Measurements from ENCODE around the gene RNF114.
"Not testable (repeated sequence)": the region's sequence is repeated elsewhere in the genome, so short reads cannot be mapped to it uniquely, and the experiment has no call there.

The RNF114 gene

DNA sequence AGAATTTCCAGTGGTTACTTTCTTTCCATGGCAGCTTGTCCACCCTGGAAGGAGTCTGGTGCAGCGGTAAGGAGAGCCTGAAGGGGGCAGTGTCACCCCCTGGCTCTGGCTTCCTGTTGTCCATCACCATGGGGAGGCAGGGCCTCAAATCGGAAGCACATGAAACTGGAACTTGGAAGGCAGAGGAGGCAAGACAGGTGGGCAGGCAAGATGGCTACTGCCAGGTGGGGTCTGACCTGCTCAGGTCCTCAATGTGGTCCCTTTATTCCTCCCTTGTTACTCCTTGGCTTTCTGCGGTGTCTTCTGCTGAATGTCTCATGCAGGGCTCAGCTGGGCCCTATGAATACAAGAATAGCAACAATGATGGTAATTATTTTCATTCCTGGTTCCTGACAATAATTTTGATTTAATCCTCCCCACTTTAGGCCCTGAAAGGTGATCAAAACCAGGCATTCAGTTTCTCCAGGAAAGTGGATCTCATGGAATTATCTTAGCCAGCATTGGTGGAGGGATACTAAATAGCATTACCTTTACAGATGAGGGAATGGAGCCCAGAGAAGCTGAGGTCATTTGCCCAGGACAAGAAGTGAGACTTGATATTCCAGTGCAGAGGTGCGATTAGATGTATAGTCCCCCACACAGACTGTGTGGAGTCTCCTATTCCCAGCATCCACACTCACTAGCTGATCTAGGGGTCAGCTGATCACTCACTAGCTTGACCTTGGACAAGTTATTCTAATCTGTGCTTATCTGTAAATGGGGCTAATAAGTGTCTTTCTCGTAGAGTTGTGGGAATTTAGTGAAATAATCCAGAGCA lies 29.0 kb downstream of the RNF114 start:
- Mint-ChIP-seq H3K4me1 (no peaks in the 10 kb centered on the region), H3K36me3 (peaks cover 4% of the 10 kb centered on the region), H3K9me3 (no peaks in the 10 kb centered on the region)

DNA sequence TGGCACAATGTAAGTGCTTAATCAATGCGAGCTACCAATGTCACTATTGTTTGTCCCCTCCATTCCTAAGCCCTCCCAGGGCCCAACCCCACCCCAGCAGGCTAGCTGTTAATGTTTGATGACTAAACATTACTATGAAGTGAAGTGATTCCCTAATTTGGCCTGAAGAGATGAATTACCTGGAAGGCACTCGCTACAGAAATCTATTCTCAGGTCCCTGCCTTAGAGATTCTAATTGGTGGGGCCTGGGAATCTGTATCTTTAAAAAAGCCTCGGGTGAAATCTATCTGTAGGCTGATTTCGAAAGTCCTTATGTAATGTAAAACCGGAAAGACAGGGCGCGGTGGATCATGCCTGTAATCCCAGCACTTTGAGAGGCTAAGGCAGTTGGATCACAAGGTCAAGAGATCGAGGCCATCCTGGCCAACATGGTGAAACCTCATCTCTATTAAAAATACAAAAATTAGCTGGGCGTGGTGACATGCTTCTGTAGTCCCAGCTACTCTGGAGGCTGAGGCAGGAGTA lies 29.6 kb downstream of the RNF114 start:
- no peaks in the 10 kb centered on the region for H3K27me3 Mint-ChIP-seq
- no peaks in the 10 kb centered on the region for H3K4me1 Mint-ChIP-seq
- H3K9me3 Mint-ChIP-seq: no peaks in the 10 kb centered on the region

More for the DNA sequence above, 29.0 kb downstream of the RNF114 start:
- H3K27ac Mint-ChIP-seq: no peak overlapping the region
- H3K27me3 Mint-ChIP-seq: no peaks in the 10 kb centered on the region
- no peak overlapping the region for H3K4me3 Mint-ChIP-seq

DNA sequence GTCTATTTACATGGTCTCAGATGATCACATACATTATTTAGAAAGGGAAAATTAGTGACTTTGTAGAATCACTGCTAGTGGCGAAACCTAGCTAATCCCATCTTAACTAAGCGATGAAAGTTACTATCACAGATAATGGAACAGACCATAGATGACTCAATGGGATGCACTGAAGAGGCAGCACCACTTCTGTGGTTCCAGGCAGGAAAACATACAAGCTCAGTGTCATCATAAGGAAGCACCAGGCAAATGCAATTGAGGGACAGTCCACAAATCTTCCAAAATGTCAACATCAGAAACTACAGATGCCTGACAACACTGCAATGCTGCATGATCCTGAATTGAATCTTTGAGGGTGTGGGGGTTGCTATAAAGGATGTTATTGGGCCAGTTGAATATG lies 30.7 kb downstream of the RNF114 start:
- Mint-ChIP-seq H3K27me3 (no peaks in the 10 kb centered on the region), H3K36me3 (no peaks in the 10 kb centered on the region), H3K9me3 (no peaks in the 10 kb centered on the region), H3K4me1 (no peaks in the 10 kb centered on the region), H3K4me3 (no peak overlapping the region), H3K27ac (no peak overlapping the region)

More for the DNA sequence above, 29.6 kb downstream of the RNF114 start:
- Mint-ChIP-seq H3K27ac (no peak overlapping the region), H3K4me3 (no peak overlapping the region), H3K36me3 (peaks cover 3% of the 10 kb centered on the region)

GRCh38 chr20:49969234-49969633 lies 33.0 kb downstream of the RNF114 start:
- Mint-ChIP-seq H3K36me3 (no peaks in the 10 kb centered on the region), H3K4me1 (no peaks in the 10 kb centered on the region), H3K9me3 (no peaks in the 10 kb centered on the region), H3K27ac (no peak overlapping the region), H3K4me3 (no peak overlapping the region), H3K27me3 (no peaks in the 10 kb centered on the region)

DNA sequence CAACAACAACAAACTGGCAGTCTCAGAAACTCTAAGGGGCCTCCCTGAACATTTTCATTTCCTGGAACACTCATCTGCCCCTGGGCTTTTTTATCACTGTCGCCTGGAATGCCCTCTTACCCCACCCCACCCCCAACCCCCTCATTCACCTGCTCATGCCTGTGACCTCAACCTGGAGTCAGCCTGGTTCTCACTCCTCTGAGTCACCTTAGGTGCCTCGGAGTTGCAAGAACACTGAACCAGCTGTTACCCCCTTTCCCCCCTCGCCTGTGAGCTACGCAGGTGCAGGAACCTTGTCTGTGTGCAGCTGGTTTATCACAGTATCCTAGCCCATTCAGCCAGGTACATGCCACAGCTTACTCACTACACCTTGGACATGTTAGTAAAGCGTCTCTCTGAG lies 33.7 kb downstream of the RNF114 start:
- H3K27ac Mint-ChIP-seq: no peak overlapping the region
- no peak overlapping the region for H3K4me3 Mint-ChIP-seq
- no peaks in the 10 kb centered on the region for H3K36me3 Mint-ChIP-seq
- H3K9me3 Mint-ChIP-seq: no peaks in the 10 kb centered on the region
- no peaks in the 10 kb centered on the region for H3K4me1 Mint-ChIP-seq
- no peaks in the 10 kb centered on the region for H3K27me3 Mint-ChIP-seq

GRCh38 chr20:49970498-49970897 lies 34.3 kb downstream of the RNF114 start:
- H3K9me3 Mint-ChIP-seq: no peaks in the 10 kb centered on the region
- no peak overlapping the region for H3K4me3 Mint-ChIP-seq
- H3K36me3 Mint-ChIP-seq: no peaks in the 10 kb centered on the region
- H3K4me1 Mint-ChIP-seq: no peaks in the 10 kb centered on the region
- no peak overlapping the region for H3K27ac Mint-ChIP-seq
- no peaks in the 10 kb centered on the region for H3K27me3 Mint-ChIP-seq

DNA sequence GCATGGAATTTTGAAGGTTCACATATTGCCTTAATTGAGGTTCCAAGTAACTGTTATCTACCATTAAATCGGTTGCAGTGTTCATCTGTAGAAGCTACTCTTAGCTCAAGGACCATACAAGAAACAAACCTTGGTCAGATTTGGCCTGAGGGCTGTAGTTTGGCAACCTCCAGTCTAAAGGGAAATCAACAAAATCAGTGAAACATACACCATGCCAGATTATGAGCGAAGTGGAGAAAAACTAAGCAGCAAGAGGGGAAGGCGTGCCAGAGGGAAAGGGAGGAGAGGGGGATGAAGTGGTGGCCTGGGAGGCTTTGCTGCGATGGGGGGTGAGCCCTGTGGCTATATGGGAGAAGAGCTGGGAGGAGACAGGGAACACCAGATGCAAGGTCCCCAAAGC lies 37.8 kb downstream of the RNF114 start:
- Mint-ChIP-seq H3K9me3 (no peaks in the 10 kb centered on the region), H3K27me3 (no peaks in the 10 kb centered on the region), H3K4me3 (no peak overlapping the region), H3K36me3 (no peaks in the 10 kb centered on the region), H3K4me1 (no peaks in the 10 kb centered on the region), H3K27ac (no peak overlapping the region)

- no peaks in the 10 kb centered on the region for H3K9me3 Mint-ChIP-seq
- H3K27ac Mint-ChIP-seq: no peak overlapping the region
- H3K4me3 Mint-ChIP-seq: no peak overlapping the region
- no peaks in the 10 kb centered on the region for H3K27me3 Mint-ChIP-seq
- no peaks in the 10 kb centered on the region for H3K36me3 Mint-ChIP-seq
- peaks cover 13% of the 10 kb centered on the region for H3K4me1 Mint-ChIP-seq
These were observed 40.3 kb downstream of the RNF114 start for GRCh38 chr20:49976542-49976941.

DNA sequence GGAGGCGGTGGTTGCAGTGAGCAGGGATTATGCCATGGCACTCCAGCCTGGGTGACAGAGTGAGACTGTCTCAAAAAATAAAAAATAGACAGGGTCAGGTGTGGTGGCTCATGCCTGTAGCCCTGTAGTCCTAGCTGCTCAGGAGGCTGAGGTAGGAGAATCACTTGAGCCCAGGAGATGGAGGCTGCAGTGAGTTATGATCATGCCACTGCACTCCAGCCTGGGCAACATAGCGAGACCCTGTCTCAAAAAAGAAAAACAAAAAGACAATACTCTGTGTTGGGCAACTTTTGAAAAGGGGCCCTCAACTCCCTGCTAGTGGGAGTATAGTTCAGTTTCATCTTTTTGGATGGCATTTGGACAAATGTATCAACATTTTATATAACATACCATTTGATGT lies 41.5 kb downstream of the RNF114 start:
- H3K36me3 Mint-ChIP-seq, H3K27me3 Mint-ChIP-seq, H3K4me3 Mint-ChIP-seq, H3K27ac Mint-ChIP-seq, H3K9me3 Mint-ChIP-seq: not testable (repeated sequence)
- H3K4me1 Mint-ChIP-seq: peaks cover 19% of the 10 kb centered on the region

- no peaks in the 10 kb centered on the region for H3K9me3 Mint-ChIP-seq
- no peak overlapping the region for H3K27ac Mint-ChIP-seq
- H3K36me3 Mint-ChIP-seq: no peaks in the 10 kb centered on the region
- no peaks in the 10 kb centered on the region for H3K27me3 Mint-ChIP-seq
- peaks cover 27% of the 10 kb centered on the region for H3K4me1 Mint-ChIP-seq
- no peak overlapping the region for H3K4me3 Mint-ChIP-seq
These were observed 42.5 kb downstream of the RNF114 start for GRCh38 chr20:49978685-49979029.

GRCh38 chr20:49979030-49979832 lies 43.0 kb downstream of the RNF114 start:
- Mint-ChIP-seq H3K27me3 (no peaks in the 10 kb centered on the region), H3K4me3 (no peak overlapping the region), H3K36me3 (no peaks in the 10 kb centered on the region), H3K9me3 (no peaks in the 10 kb centered on the region), H3K4me1 (peaks cover 32% of the 10 kb centered on the region), H3K27ac (no peak overlapping the region)

GRCh38 chr20:49980140-49981008 lies 44.2 kb downstream of the RNF114 start:
- Mint-ChIP-seq H3K27me3 (no peaks in the 10 kb centered on the region), H3K27ac (peak overlapping the region; percentile 35), H3K9me3 (no peaks in the 10 kb centered on the region), H3K36me3 (no peaks in the 10 kb centered on the region), H3K4me1 (peaks cover 32% of the 10 kb centered on the region), H3K4me3 (no peak overlapping the region)

DNA sequence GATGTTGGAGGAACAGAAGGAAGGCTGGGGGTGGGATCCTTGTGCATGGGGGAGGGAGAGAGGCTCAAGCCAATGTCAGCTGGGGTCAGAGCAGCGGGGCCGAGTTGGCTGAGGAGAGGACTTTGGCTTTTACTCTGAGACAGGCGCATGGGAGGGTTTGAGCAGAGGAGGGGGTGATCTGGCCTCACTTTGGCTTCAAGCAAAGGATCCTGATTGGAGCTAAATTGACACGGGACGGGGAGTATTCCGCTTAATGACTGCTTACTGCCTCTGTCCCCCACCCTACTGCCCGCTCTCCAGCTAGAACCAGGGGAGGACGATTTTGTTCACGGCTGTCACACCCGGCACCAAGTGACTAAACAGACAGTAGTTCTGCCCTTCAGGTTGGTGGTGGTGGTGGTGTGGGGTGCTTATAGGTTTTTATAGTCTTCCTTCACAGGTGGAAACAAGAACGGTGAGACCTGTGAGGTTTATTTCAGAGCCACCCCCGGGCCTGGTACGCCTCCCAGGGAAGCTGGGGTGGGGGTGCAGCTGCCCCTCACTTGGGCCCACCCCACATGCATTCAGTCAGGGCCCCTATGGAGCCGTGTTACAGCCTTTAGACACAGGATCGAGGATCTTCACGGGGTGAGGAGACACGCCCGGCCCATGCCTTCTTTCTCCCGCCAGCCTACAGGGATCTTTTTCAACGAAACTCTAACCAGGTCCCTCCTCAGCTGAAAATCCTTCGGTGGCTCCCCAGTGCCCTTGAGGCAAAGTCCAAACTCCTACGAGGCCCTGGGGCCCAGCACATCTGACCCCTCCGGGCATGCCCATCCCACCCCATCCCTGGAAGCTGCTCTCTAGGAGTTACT lies 45.2 kb downstream of the RNF114 start:
- H3K36me3 Mint-ChIP-seq: no peaks in the 10 kb centered on the region
- no peaks in the 10 kb centered on the region for H3K27me3 Mint-ChIP-seq
- no peaks in the 10 kb centered on the region for H3K9me3 Mint-ChIP-seq
- no peak overlapping the region for H3K27ac Mint-ChIP-seq
- H3K4me3 Mint-ChIP-seq: peak overlapping the region; percentile 77
- peaks cover 32% of the 10 kb centered on the region for H3K4me1 Mint-ChIP-seq

GRCh38 chr20:49982072-49982345 lies 45.8 kb downstream of the RNF114 start:
- Mint-ChIP-seq H3K27me3 (no peaks in the 10 kb centered on the region), H3K27ac (peak overlapping the region; percentile 85), H3K4me3 (peak overlapping the region; percentile 77), H3K9me3 (no peaks in the 10 kb centered on the region), H3K4me1 (peaks cover 32% of the 10 kb centered on the region), H3K36me3 (no peaks in the 10 kb centered on the region)
